ENCODE data around the gene RGCC. TPM values are rescaled to one million over a fixed set of nuclear protein-coding genes. Genes with fewer than 3 reads are reported as not detected.
A peak's percentile ranks its signal among the peaks of the same experiment; 100 is the strongest.
"Not testable (repeated sequence)": the region's sequence is repeated elsewhere in the genome, so short reads cannot be mapped to it uniquely, and the experiment has no call there.

Gene RGCC
- total RNA-seq, 2 experiments from 2014 or later: 25.5 to 34.7 TPM

DNA sequence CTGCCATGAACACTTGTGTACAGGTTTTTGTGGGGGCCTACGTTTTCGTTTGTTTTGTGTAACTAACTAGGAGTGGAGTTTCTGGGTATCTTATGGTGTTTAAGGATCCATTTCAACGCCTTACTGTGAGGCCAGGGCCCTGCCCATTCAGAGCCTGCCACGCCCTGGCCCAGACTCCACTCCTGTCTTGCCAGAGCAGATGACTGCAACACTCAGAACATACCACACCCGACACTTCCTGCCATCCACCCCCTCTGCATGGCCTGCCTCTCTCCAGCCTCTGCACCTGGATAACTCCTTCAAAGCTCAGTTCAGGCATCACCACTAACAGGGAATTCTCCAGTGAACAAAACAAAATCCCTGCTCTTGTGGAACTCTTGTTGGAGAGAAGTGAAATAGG is 43.2 kb downstream of the RGCC start:
- no peak overlapping the region for H3K4me3 Mint-ChIP-seq
- ATAC-seq: peak; percentile 85
- CTCF ChIA-PET: interaction anchor here (0.9 to 1.6 kb wide), 4 partner anchors 19 to 168 kb away, joined by 3 to 4 read pairs (median 3); no protein-coding TSS in a partner anchor
- H3K9me3 Mint-ChIP-seq (ENCODE audit: low read depth): no peaks in the 10 kb centered on the region
- H3K27me3 Mint-ChIP-seq: no peaks in the 10 kb centered on the region
- H3K27ac Mint-ChIP-seq: peak overlapping the region; percentile 30
- H3K36me3 Mint-ChIP-seq: peaks cover 6% of the 10 kb centered on the region
- H3K4me1 Mint-ChIP-seq: peaks cover 39% of the 10 kb centered on the region
- DNase-seq: peak; percentile 68

DNA sequence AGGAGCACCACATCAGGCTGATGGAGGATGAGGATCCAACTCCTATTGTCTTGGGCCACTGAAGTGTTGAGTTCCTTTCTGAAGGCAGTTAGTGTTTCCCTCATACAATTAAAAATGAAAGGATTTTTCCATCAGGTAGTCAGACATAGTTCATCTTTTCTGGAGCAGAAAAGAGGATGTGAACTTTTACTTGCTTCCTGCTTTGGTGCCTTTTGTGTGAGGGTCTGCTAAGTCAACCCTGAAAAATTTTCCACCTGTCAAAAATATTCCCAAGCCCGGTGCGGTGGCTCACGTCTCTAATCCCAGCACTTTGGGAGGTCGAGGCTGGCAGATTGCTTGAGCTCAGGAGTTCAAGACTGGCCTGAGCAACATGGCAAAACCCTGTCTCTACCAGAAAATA is 43.9 kb downstream of the RGCC start:
- ATAC-seq: no peak
- CTCF ChIA-PET: interaction anchor here (0.9 to 1.4 kb wide), 3 partner anchors 19 to 167 kb away, joined by 3 to 4 read pairs (median 3); no protein-coding TSS in a partner anchor
- Mint-ChIP-seq H3K27ac (no peak overlapping the region), H3K36me3 (peaks cover 6% of the 10 kb centered on the region), H3K4me1 (peaks cover 38% of the 10 kb centered on the region), H3K27me3 (no peaks in the 10 kb centered on the region), H3K9me3 (ENCODE audit: low read depth) (no peaks in the 10 kb centered on the region), H3K4me3 (no peak overlapping the region)
- no peak for DNase-seq

GRCh38 chr13:41502031-41502430 is 44.7 kb downstream of the RGCC start:
- H3K27ac Mint-ChIP-seq: no peak overlapping the region
- no peak for DNase-seq

GRCh38 chr13:41502673-41503072 is 45.3 kb downstream of the RGCC start:
- H3K27me3 Mint-ChIP-seq: no peaks in the 10 kb centered on the region
- H3K9me3 Mint-ChIP-seq (ENCODE audit: low read depth): no peaks in the 10 kb centered on the region
- peaks cover 25% of the 10 kb centered on the region for H3K4me1 Mint-ChIP-seq
- CTCF ChIA-PET: no interaction called here
- no peak for DNase-seq
- ATAC-seq: no peak
- H3K36me3 Mint-ChIP-seq: peaks cover 6% of the 10 kb centered on the region
- no peak overlapping the region for H3K4me3 Mint-ChIP-seq
- H3K27ac Mint-ChIP-seq: no peak overlapping the region

More at GRCh38 chr13:41502031-41502430, 44.7 kb downstream of the RGCC start:
- CTCF ChIA-PET: interaction anchor here (1.3 kb wide), 1 partner anchor 167 kb away, joined by 3 read pairs; no protein-coding TSS in a partner anchor
- H3K9me3 Mint-ChIP-seq (ENCODE audit: low read depth): no peaks in the 10 kb centered on the region
- H3K4me3 Mint-ChIP-seq: no peak overlapping the region
- H3K4me1 Mint-ChIP-seq: peaks cover 32% of the 10 kb centered on the region
- no peaks in the 10 kb centered on the region for H3K27me3 Mint-ChIP-seq
- ATAC-seq: no peak
- peaks cover 6% of the 10 kb centered on the region for H3K36me3 Mint-ChIP-seq

DNA sequence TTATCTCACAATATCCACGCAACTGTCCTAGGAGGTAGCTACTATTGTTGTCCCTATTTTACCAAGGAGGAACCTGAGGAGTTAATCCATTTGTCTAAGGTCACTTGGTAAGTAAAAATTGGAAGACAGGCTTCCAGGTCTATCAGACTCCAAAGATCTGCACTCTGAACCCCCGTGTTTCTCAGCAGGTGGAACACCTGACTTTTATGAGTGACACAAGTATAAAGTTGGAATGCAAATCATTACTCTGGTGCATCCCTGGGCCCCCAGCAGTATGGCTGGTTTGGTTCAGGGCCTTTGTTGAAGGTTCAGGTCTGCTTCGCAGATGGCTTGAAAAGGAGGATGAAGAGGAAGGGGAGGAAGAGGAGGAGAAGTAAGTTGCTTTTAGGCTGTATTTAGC is 46.0 kb downstream of the RGCC start:
- CTCF ChIA-PET: no interaction called here
- no peak for DNase-seq
- H3K36me3 Mint-ChIP-seq: peaks cover 6% of the 10 kb centered on the region
- no peak for ATAC-seq
- no peaks in the 10 kb centered on the region for H3K9me3 Mint-ChIP-seq (ENCODE audit: low read depth)
- no peak overlapping the region for H3K4me3 Mint-ChIP-seq
- H3K27ac Mint-ChIP-seq: no peak overlapping the region
- peaks cover 20% of the 10 kb centered on the region for H3K4me1 Mint-ChIP-seq
- H3K27me3 Mint-ChIP-seq: no peaks in the 10 kb centered on the region

DNA sequence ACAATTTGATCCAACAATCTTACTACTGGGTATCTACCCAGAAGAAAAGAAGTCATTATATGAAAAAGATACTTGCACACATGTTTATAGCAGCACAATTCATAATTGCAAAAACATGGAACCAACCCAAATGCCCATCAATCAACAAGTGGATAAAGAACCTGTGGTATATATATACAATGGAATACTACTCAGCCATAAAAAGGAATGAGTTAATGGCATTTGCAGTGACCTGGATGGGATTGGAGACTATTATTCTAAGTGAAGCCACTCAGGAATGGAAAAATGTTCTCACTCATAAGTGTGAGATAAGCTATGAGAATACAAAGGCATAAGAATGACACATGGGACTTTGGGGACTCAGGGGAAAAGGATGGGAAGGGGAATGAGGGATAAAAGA is 47.3 kb downstream of the RGCC start:
- not testable (repeated sequence) for ATAC-seq; DNase-seq; H3K4me3 Mint-ChIP-seq; H3K27ac Mint-ChIP-seq; H3K9me3 Mint-ChIP-seq (ENCODE audit: low read depth); H3K27me3 Mint-ChIP-seq; H3K36me3 Mint-ChIP-seq
- CTCF ChIA-PET: interaction anchor here (0.7 kb wide), 1 partner anchor 10 kb away, joined by 3 read pairs; no protein-coding TSS in a partner anchor
- H3K4me1 Mint-ChIP-seq: peaks cover 19% of the 10 kb centered on the region

- no peak overlapping the region for H3K27ac Mint-ChIP-seq
- no peaks in the 10 kb centered on the region for H3K9me3 Mint-ChIP-seq (ENCODE audit: low read depth)
- no peaks in the 10 kb centered on the region for H3K27me3 Mint-ChIP-seq
- peaks cover 14% of the 10 kb centered on the region for H3K4me1 Mint-ChIP-seq
- no peak for ATAC-seq
- no peak for DNase-seq
- no peak overlapping the region for H3K4me3 Mint-ChIP-seq
- peaks cover 6% of the 10 kb centered on the region for H3K36me3 Mint-ChIP-seq
- CTCF ChIA-PET: no interaction called here
Observed at GRCh38 chr13:41505209-41505835, 48.0 kb downstream of the RGCC start.

- DNase-seq: no peak
- Mint-ChIP-seq H3K27me3 (no peaks in the 10 kb centered on the region), H3K36me3 (peaks cover 6% of the 10 kb centered on the region), H3K4me1 (peaks cover 5% of the 10 kb centered on the region), H3K27ac (no peak overlapping the region), H3K4me3 (no peak overlapping the region), H3K9me3 (ENCODE audit: low read depth) (no peaks in the 10 kb centered on the region)
- CTCF ChIA-PET: no interaction called here
- no peak for ATAC-seq
Observed at GRCh38 chr13:41506312-41506711, 49.0 kb downstream of the RGCC start.

GRCh38 chr13:41509971-41510370 is 52.6 kb downstream of the RGCC start:
- DNase-seq: no peak
- CTCF ChIA-PET: interaction anchor here (1.7 kb wide), 1 partner anchor 34 kb away, joined by 3 read pairs; no protein-coding TSS in a partner anchor
- H3K4me1 Mint-ChIP-seq: no peaks in the 10 kb centered on the region
- no peak for ATAC-seq
- H3K36me3 Mint-ChIP-seq: no peaks in the 10 kb centered on the region
- no peak overlapping the region for H3K27ac Mint-ChIP-seq
- no peaks in the 10 kb centered on the region for H3K27me3 Mint-ChIP-seq
- no peaks in the 10 kb centered on the region for H3K9me3 Mint-ChIP-seq (ENCODE audit: low read depth)
- H3K4me3 Mint-ChIP-seq: no peak overlapping the region

DNA sequence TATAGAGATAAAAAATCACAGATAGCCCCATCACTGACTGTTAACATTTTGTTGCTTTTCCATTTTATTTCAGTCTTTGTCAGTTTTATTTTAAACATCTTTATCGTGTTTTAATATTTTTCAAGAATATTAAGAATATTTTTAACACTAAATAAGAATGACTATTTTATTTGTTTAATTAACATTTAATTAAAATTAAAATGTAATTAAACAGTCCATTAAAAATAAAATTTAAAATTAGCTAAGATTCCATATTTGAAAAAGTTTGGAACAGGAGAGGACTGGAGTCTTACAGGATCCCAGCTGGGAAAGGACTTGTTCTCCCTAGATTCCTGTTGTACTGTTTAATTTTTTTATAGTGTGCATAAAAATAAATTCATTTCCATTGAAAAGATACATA is 54.5 kb downstream of the RGCC start:
- H3K4me3 Mint-ChIP-seq: no peak overlapping the region
- H3K27ac Mint-ChIP-seq: no peak overlapping the region
- no peaks in the 10 kb centered on the region for H3K27me3 Mint-ChIP-seq
- DNase-seq (no peak), ATAC-seq (no peak)
- H3K36me3 Mint-ChIP-seq: no peaks in the 10 kb centered on the region
- H3K4me1 Mint-ChIP-seq: no peaks in the 10 kb centered on the region
- H3K9me3 Mint-ChIP-seq (ENCODE audit: low read depth): no peaks in the 10 kb centered on the region
- CTCF ChIA-PET: no interaction called here

DNA sequence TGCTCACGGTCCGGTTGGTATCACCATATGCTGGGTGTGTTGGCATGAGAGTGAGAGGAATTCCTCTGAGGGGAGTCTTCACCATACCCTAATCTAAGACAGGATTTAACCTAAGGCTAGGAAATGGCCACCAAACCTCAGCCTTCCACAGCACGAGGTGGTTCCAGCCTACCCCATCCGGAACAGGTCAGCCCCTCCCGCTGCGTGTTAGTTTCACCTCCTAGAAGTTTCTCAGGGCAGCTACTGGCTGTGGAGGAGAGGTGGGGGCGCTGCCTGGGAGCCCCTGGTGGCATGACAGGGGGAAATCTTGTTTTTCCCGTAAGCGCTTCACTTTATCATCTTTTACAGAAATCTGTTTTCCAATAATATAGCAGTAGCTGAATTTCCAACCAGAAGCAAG is 55.1 kb downstream of the RGCC start:
- Mint-ChIP-seq H3K36me3 (no peaks in the 10 kb centered on the region), H3K4me1 (no peaks in the 10 kb centered on the region), H3K4me3 (no peak overlapping the region), H3K27ac (no peak overlapping the region), H3K27me3 (no peaks in the 10 kb centered on the region), H3K9me3 (ENCODE audit: low read depth) (no peaks in the 10 kb centered on the region)
- no peak for ATAC-seq
- CTCF ChIA-PET: no interaction called here
- no peak for DNase-seq

- ATAC-seq (no peak), DNase-seq (no peak)
- no peaks in the 10 kb centered on the region for H3K4me1 Mint-ChIP-seq
- no peaks in the 10 kb centered on the region for H3K9me3 Mint-ChIP-seq (ENCODE audit: low read depth)
- no peak overlapping the region for H3K4me3 Mint-ChIP-seq
- CTCF ChIA-PET: no interaction called here
- no peaks in the 10 kb centered on the region for H3K36me3 Mint-ChIP-seq
- no peaks in the 10 kb centered on the region for H3K27me3 Mint-ChIP-seq
- H3K27ac Mint-ChIP-seq: no peak overlapping the region
Observed at GRCh38 chr13:41513600-41513999, 56.2 kb downstream of the RGCC start.

GRCh38 chr13:41514853-41515395 is 57.6 kb downstream of the RGCC start:
- H3K4me1 Mint-ChIP-seq: no peaks in the 10 kb centered on the region
- no peaks in the 10 kb centered on the region for H3K9me3 Mint-ChIP-seq (ENCODE audit: low read depth)
- no peaks in the 10 kb centered on the region for H3K36me3 Mint-ChIP-seq
- no peak overlapping the region for H3K4me3 Mint-ChIP-seq
- DNase-seq: no peak
- CTCF ChIA-PET: interaction anchor here (1.3 kb wide), 1 partner anchor 56 kb away, joined by 3 read pairs; no protein-coding TSS in a partner anchor
- H3K27ac Mint-ChIP-seq: no peak overlapping the region
- H3K27me3 Mint-ChIP-seq: no peaks in the 10 kb centered on the region
- no peak for ATAC-seq

GRCh38 chr13:41515491-41516139 is 58.3 kb downstream of the RGCC start:
- DNase-seq (no peak), ATAC-seq (no peak)
- Mint-ChIP-seq H3K36me3 (no peaks in the 10 kb centered on the region), H3K4me3 (no peak overlapping the region), H3K27me3 (no peaks in the 10 kb centered on the region), H3K9me3 (ENCODE audit: low read depth) (no peaks in the 10 kb centered on the region), H3K4me1 (no peaks in the 10 kb centered on the region), H3K27ac (no peak overlapping the region)
- CTCF ChIA-PET: interaction anchor here (1.3 kb wide), 1 partner anchor 57 kb away, joined by 3 read pairs; no protein-coding TSS in a partner anchor

Measured in activated CD8-positive, alpha-beta memory T cell treated with anti-CD3 and anti-CD28 coated beads, Interleukin-2, amount 10 ng/mL, durations not matched to agents 7 days and 5 days (primary cell).